ENCODE results near the gene CCR5AS.

The CCR5AS gene

DNA sequence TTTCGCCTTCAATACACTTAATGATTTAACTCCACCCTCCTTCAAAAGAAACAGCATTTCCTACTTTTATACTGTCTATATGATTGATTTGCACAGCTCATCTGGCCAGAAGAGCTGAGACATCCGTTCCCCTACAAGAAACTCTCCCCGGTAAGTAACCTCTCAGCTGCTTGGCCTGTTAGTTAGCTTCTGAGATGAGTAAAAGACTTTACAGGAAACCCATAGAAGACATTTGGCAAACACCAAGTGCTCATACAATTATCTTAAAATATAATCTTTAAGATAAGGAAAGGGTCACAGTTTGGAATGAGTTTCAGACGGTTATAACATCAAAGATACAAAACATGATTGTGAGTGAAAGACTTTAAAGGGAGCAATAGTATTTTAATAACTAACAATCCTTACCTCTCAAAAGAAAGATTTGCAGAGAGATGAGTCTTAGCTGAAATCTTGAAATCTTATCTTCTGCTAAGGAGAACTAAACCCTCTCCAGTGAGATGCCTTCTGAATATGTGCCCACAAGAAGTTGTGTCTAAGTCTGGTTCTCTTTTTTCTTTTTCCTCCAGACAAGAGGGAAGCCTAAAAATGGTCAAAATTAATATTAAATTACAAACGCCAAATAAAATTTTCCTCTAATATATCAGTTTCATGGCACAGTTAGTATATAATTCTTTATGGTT lies 35.9 kb downstream of the CCR5AS start, which contains the start of gene CCR5:
Gene CCR5 (plus strand): TSS at position 108 of the 680 bp plus-strand sequence. CDS start 1,957 bp downstream, outside the sequence.
- no peak within 1 kb of the TSS for H3K27ac ChIP-seq
- peaks cover 8% of the 10 kb centered on the region for H3K4me1 ChIP-seq
- no peak within 1 kb of the TSS for H3K4me2 ChIP-seq
- H3K4me3 ChIP-seq, result no peak within 1 kb of the TSS
- TF ChIP-seq Cebpa-rat (IDR thresholded peaks at IDR 0.05), result no peak
- H3K9me3 ChIP-seq, result no peaks in the 10 kb centered on the region
- H3K36me3 ChIP-seq, result no peaks in the 10 kb centered on the region
- H3K9ac ChIP-seq, result no peak within 1 kb of the TSS
- H3K27me3 ChIP-seq, result no peaks in the 10 kb centered on the region
- H4K20me1 ChIP-seq, result no peaks in the 10 kb centered on the region

DNA sequence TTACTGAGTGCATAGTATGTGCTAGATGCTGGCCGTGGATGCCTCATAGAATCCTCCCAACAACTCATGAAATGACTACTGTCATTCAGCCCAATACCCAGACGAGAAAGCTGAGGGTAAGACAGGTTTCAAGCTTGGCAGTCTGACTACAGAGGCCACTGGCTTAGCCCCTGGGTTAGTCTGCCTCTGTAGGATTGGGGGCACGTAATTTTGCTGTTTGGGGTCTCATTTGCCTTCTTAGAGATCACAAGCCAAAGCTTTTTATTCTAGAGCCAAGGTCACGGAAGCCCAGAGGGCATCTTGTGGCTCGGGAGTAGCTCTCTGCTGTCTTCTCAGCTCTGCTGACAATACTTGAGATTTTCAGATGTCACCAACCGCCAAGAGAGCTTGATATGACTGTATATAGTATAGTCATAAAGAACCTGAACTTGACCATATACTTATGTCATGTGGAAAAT lies 37.2 kb downstream of the CCR5AS start:
- Histone ChIP-seq H3K27me3 (no peaks in the 10 kb centered on the region), H4K20me1 (no peaks in the 10 kb centered on the region), H3K4me3 (no peak overlapping the region), H3K27ac (no peak overlapping the region), H3K9me3 (no peaks in the 10 kb centered on the region), H3K4me2 (no peak overlapping the region), H3K4me1 (no peaks in the 10 kb centered on the region), H3K36me3 (no peaks in the 10 kb centered on the region), H3K9ac (no peak overlapping the region)
- TF ChIP-seq Cebpa-rat (IDR thresholded peaks at IDR 0.05), result no peak

DNA sequence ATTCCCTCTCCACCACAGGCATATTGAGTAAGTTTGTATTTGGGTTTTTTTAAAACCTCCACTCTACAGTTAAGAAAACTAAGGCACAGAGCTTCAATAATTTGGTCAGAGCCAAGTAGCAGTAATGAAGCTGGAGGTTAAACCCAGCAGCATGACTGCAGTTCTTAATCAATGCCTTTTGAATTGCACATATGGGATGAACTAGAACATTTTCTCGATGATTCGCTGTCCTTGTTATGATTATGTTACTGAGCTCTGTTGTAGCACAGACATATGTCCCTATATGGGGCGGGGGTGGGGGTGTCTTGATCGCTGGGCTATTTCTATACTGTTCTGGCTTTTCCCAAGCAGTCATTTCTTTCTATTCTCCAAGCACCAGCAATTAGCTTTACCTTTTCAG lies 37.7 kb downstream of the CCR5AS start:
- Histone ChIP-seq H4K20me1 (no peaks in the 10 kb centered on the region), H3K9ac (no peak overlapping the region), H3K36me3 (no peaks in the 10 kb centered on the region), H3K27me3 (no peaks in the 10 kb centered on the region), H3K4me1 (no peaks in the 10 kb centered on the region), H3K27ac (no peak overlapping the region), H3K4me3 (no peak overlapping the region), H3K9me3 (no peaks in the 10 kb centered on the region), H3K4me2 (no peak overlapping the region)
- no peak for TF ChIP-seq Cebpa-rat (IDR thresholded peaks at IDR 0.05)

DNA sequence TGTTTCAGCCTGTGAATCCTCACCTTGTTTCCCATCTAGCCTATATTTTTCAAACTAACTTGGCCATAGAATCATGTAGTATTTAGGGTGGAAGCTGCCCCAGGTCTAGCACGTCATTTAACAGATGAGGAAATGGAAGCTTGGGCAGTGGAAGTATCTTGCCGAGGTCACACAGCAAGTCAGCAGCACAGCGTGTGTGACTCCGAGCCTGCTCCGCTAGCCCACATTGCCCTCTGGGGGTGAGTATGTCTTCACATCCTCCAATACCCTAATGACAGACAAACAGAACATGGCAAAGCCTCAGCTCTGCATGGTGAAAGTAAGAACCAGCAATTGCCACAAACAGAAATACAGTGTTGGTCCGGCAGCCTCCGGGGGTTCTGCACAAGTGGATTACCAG lies 38.3 kb downstream of the CCR5AS start:
- Histone ChIP-seq H3K27me3 (no peaks in the 10 kb centered on the region), H3K36me3 (no peaks in the 10 kb centered on the region), H4K20me1 (no peaks in the 10 kb centered on the region), H3K4me3 (no peak overlapping the region), H3K9me3 (no peaks in the 10 kb centered on the region), H3K9ac (no peak overlapping the region), H3K27ac (no peak overlapping the region), H3K4me1 (no peaks in the 10 kb centered on the region), H3K4me2 (no peak overlapping the region)
- no peak for TF ChIP-seq Cebpa-rat (IDR thresholded peaks at IDR 0.05)

DNA sequence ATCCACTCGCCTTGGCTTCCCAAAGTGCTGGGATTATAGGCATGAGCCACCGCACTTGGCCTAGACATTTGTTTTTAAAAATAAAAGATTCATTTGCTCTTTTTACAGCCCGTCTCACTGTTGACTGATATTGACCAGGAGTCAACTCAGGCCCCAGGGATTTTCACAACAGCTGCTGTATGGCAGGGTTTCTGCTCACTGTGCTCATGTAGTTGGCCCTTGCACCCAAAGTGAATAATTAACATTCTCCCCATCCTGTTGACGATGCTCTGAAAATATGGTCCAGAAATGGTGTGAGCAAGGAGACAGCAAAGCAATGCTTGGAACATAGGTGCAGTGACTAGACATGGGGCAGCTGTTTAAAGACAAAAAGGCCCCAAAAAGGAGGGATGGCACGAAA lies 39.1 kb downstream of the CCR5AS start:
- Histone ChIP-seq H3K4me3 (no peak overlapping the region), H3K27ac (no peak overlapping the region), H3K4me2 (no peak overlapping the region), H3K4me1 (no peaks in the 10 kb centered on the region), H3K36me3 (no peaks in the 10 kb centered on the region), H3K27me3 (no peaks in the 10 kb centered on the region), H4K20me1 (no peaks in the 10 kb centered on the region), H3K9me3 (no peaks in the 10 kb centered on the region), H3K9ac (no peak overlapping the region)
- TF ChIP-seq Cebpa-rat (IDR thresholded peaks at IDR 0.05), result no peak

DNA sequence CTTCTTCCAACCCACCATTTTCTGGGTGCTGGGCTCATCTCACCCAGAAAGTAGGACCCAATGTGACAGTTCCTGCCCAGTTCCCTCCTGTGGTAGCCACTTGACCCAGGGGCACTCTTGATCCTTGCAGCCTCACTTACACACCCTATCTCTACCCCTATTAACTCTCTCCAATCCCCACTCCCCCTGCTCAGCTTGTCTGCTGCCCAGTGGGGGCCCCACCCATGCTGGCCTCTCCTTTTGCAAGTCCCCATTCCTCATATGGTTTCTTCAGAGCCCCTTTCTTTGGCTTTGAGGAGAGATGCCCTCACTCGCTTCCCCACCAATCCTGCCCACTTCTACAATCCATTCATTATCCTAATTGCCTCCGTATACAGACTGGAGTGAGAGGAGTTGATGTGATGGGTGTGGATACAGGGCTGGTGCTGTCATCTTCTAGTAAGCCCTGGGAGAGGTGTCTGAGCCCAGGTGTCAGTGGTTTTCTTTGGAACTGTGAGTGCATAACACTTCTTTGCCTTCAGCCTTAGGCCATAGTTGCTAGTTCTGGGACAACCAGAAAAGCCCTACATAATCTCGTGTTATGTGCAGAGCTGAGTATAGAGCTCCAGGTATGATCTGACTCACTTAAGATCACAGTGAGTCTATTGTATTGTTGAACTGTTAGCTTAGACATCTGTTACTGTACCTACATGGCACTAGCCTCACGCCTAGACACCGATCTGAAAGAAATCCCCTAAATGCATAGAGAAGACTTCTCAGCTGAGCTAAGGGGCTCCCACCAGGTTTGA lies 40.9 kb downstream of the CCR5AS start:
- Histone ChIP-seq H3K4me1 (no peaks in the 10 kb centered on the region), H3K27me3 (no peaks in the 10 kb centered on the region), H3K4me2 (no peak overlapping the region), H3K9me3 (no peaks in the 10 kb centered on the region), H3K36me3 (no peaks in the 10 kb centered on the region), H3K9ac (no peak overlapping the region), H3K4me3 (no peak overlapping the region), H3K27ac (no peak overlapping the region), H4K20me1 (no peaks in the 10 kb centered on the region)
- no peak for TF ChIP-seq Cebpa-rat (IDR thresholded peaks at IDR 0.05)

DNA sequence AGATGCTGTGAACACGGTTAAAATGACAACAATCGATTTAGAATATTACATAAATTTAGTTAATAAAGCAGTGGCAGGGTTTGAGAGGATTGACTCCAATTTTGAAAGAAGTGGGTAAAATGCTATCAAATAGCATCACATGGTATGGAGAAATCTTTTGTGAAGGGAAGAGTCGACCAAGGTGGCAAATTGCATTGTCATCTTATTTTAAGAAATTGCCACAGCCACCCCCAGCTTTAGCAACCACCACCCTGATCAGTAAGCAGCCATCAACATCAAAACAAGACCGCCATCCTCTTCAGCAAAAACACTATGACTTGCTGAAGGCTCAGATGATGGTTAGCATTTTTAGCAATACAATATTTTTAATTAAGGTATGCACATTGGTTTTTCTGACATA lies 41.8 kb downstream of the CCR5AS start:
- no peak overlapping the region for H3K9ac ChIP-seq
- no peak overlapping the region for H3K4me2 ChIP-seq
- no peaks in the 10 kb centered on the region for H4K20me1 ChIP-seq
- H3K27me3 ChIP-seq, result no peaks in the 10 kb centered on the region
- H3K36me3 ChIP-seq, result no peaks in the 10 kb centered on the region
- H3K9me3 ChIP-seq, result no peaks in the 10 kb centered on the region
- no peak overlapping the region for H3K4me3 ChIP-seq
- TF ChIP-seq Cebpa-rat (IDR thresholded peaks at IDR 0.05), result no peak
- no peak overlapping the region for H3K27ac ChIP-seq
- 0 out of 2 replicates have a peak, but pooled peaks cover 4% of the 10 kb centered on the region for H3K4me1 ChIP-seq

DNA sequence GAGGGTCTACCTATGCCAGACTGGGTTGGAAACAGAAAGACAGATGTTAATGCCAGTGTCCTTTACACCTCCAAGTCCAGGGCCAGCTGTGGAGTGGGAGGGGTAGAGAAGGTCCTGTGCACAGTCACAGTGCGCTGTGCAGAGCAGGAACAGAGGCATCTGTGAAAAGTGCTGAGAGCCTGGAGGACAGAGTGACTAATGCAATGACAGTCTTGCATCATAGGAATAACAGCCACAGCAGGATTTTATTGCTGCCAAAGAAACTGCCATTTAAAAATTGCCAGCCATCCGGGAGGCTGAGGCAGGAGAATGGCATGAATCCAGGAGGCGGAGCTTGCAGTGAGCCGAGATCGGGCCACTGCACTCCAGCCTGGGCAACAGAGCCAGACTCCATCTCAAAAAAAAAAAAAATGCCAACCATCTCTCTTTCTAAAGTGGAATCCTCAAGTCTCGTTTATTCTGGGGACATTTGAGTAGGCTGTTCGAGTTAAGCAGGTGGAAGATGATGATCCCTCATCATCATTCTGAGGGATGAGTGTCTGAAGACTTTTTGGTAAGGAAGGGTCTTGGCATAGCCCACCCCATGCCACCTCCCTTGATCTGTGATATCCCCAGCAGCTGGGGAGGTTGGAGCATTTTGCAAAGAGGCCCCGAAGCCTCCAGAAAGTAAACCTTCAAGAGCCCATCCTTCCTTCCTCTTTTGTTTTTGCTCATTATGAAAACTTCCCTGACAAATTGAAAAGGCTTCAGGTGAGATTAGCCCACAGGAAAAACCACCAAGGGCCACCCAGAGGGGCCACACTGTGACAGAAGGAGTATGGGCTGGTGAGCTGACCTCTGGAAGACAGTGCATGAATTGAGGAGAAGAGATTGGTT lies 45.2 kb downstream of the CCR5AS start:
- TF ChIP-seq Cebpa-rat (IDR thresholded peaks at IDR 0.05), result no peak
- no peak overlapping the region for H3K9ac ChIP-seq
- no peaks in the 10 kb centered on the region for H4K20me1 ChIP-seq
- no peaks in the 10 kb centered on the region for H3K36me3 ChIP-seq
- H3K9me3 ChIP-seq, result no peaks in the 10 kb centered on the region
- H3K4me3 ChIP-seq, result no peak overlapping the region
- 0 out of 2 replicates have a peak, but pooled peaks cover 8% of the 10 kb centered on the region for H3K4me1 ChIP-seq
- no peaks in the 10 kb centered on the region for H3K27me3 ChIP-seq
- H3K4me2 ChIP-seq, result no peak overlapping the region
- H3K27ac ChIP-seq, result no peak overlapping the region

DNA sequence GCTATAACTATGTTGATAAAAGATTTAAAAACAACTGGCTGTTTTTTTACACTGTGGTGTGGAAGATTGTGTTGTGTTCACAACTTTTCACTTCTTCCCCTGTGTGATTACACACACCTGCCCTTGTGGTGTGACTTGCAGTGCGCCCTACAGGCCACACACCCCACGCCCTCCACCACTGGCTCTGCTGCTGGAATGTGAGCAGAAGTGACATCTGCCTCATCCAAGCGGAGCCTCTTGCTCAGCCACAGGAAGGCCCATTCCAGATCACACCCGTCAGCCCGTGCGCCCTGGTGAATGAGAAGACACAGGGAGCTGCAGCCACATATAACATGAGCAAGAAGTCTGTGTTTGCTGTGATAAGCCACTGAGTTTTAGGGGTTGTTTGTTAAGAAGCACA lies 46.0 kb downstream of the CCR5AS start:
- H3K27ac ChIP-seq, result no peak overlapping the region
- no peaks in the 10 kb centered on the region for H3K9me3 ChIP-seq
- H3K27me3 ChIP-seq, result no peaks in the 10 kb centered on the region
- H3K9ac ChIP-seq, result no peak overlapping the region
- no peak overlapping the region for H3K4me2 ChIP-seq
- no peaks in the 10 kb centered on the region for H4K20me1 ChIP-seq
- 0 out of 2 replicates have a peak, but pooled peaks cover 8% of the 10 kb centered on the region for H3K4me1 ChIP-seq
- TF ChIP-seq Cebpa-rat (IDR thresholded peaks at IDR 0.05), result no peak
- no peak overlapping the region for H3K4me3 ChIP-seq
- no peaks in the 10 kb centered on the region for H3K36me3 ChIP-seq
